Mesendoderm (in vitro differentiated cells): ENCODE measurements around the gene CYSLTR2.
A peak's percentile ranks its signal among the peaks of the same experiment; 100 is the strongest.

Experiments
- DNase-seq: peaks from one replicate; pipeline ENCODE4 v3.0.0; 2013
- H2AK5ac ChIP-seq: 2 replicates; pipeline ENCODE4 v1.6.1; 2013; ENCODE audit warnings: low read length, inconsistent platforms
- H2BK120ac ChIP-seq: 2 replicates; pipeline ENCODE4 v1.6.1; 2013; ENCODE audit warnings: low read depth, mild to moderate bottlenecking, low read length, moderate library complexity, mixed read lengths
- H2BK15ac ChIP-seq: replicated peaks from 2 replicates; pipeline ENCODE4 v1.6.1; 2013; ENCODE audit warnings: low read depth, mild to moderate bottlenecking, moderate library complexity
- H2BK5ac ChIP-seq: 2 replicates; pipeline ENCODE4 v1.6.1; 2013; ENCODE audit warnings: low read length, inconsistent platforms
- H3K18ac ChIP-seq: 2 replicates; pipeline ENCODE4 v1.6.1; 2013; ENCODE audit warnings: mild to moderate bottlenecking, low read length, mixed read lengths
- H3K23ac ChIP-seq: one replicate; pipeline ENCODE4 v1.6.1; 2013; ENCODE audit warnings: low read length
- H3K27ac ChIP-seq: 2 replicates; pipeline ENCODE4 v1.5.1; 2013; ENCODE audit warnings: low read depth, mild to moderate bottlenecking, inconsistent platforms, low read length, moderate library complexity
- H3K27me3 ChIP-seq: 2 replicates; pipeline ENCODE4 v1.6.1; 2013; ENCODE audit warnings: low read length, control low read depth, mild to moderate bottlenecking, inconsistent platforms; ENCODE audit not compliant: insufficient read depth, poor library complexity
- H3K36me3 ChIP-seq: 2 replicates; pipeline ENCODE4 v1.6.1; 2013; ENCODE audit warnings: low read length, inconsistent platforms; ENCODE audit not compliant: control insufficient read depth, insufficient read depth
- H3K4ac ChIP-seq: one replicate; pipeline ENCODE4 v1.6.1; 2013; ENCODE audit warnings: low read depth, mild to moderate bottlenecking, low read length, moderate library complexity
- H3K4me1 ChIP-seq: 2 replicates; pipeline ENCODE4 v1.6.1; 2013; ENCODE audit warnings: low read depth, low read length, inconsistent platforms; ENCODE audit not compliant: control insufficient read depth
- H3K4me2 ChIP-seq: 2 replicates; pipeline ENCODE4 v1.6.1; 2013; ENCODE audit warnings: low read length
- H3K4me3 ChIP-seq: 2 replicates; pipeline ENCODE4 v1.5.1; 2013; ENCODE audit warnings: mild to moderate bottlenecking, low read length
- H3K56ac ChIP-seq: one replicate; pipeline ENCODE4 v1.6.1; 2013; ENCODE audit warnings: low read length
- H3K79me1 ChIP-seq: 2 replicates; pipeline ENCODE4 v1.6.1; 2013; ENCODE audit warnings: low read length, inconsistent platforms
- H3K79me2 ChIP-seq: 2 replicates; pipeline ENCODE4 v1.6.1; 2013; ENCODE audit warnings: mild to moderate bottlenecking, low read length; ENCODE audit not compliant: control insufficient read depth, insufficient read depth
- H3K9ac ChIP-seq: 2 replicates; pipeline ENCODE4 v1.6.1; 2013; ENCODE audit warnings: low read length, inconsistent platforms
- H4K5ac ChIP-seq: one replicate; pipeline ENCODE4 v1.6.1; 2013; ENCODE audit warnings: low read length
- H4K8ac ChIP-seq: one replicate; pipeline ENCODE4 v1.6.1; 2013; ENCODE audit warnings: low read depth, mild to moderate bottlenecking, control low read depth, low read length, moderate library complexity
- WGBS: extraction: QIAGEN DNeasy Blood & Tissue Kit; methylation state at CpG from one replicate; pipeline ENCODE4 v1.1.7; 2013; ENCODE audit warnings: low lambda C conversion rate, missing lambda C conversion rate; ENCODE audit not compliant: insufficient coverage; ENCODE audit errors: extremely low coverage; 5-methylcytosine and 5-hydroxymethylcytosine counted together

The CYSLTR2 gene

DNA sequence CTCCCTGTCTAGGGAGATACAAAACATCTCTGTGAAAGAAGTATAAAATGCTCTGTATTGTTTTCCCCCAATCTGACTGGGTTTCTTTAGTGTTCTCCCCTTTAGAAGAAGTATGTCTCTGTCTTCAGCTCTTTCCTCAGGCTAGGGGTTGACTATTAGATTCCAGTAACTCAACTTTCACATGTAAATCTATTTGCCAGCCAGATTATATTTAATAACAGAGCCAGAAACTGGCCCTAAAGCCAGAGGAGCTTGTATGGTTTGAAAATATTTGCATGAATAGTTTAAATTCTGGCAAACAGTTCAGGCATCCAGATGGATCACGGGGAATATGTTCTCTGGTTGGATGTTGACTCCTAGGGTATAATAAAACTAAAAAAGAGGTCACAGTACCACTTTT, 22.3 kb upstream of the CYSLTR2 start:
- Histone ChIP-seq H3K36me3 (no peaks in the 10 kb centered on the region), H3K27me3 (no peaks in the 10 kb centered on the region), H3K23ac (no peak overlapping the region), H2BK5ac (no peak overlapping the region), H3K27ac (no peak overlapping the region), H2BK15ac (no peak overlapping the region), H4K5ac (no peak overlapping the region), H3K4me3 (no peak overlapping the region), H3K9ac (no peak overlapping the region), H3K18ac (no peak overlapping the region), H3K79me1 (no peaks in the 10 kb centered on the region), H3K4ac (no peak overlapping the region), H2BK120ac (no peak overlapping the region), H3K79me2 (no peaks in the 10 kb centered on the region), H3K4me1 (no peaks in the 10 kb centered on the region), H3K56ac (no peak overlapping the region), H4K8ac (no peak overlapping the region), H3K4me2 (no peak overlapping the region), H2AK5ac (no peak overlapping the region)
- WGBS, result no CpG with 5 or more reads among the region's 1 CpG
- DNase-seq, result no peak

DNA sequence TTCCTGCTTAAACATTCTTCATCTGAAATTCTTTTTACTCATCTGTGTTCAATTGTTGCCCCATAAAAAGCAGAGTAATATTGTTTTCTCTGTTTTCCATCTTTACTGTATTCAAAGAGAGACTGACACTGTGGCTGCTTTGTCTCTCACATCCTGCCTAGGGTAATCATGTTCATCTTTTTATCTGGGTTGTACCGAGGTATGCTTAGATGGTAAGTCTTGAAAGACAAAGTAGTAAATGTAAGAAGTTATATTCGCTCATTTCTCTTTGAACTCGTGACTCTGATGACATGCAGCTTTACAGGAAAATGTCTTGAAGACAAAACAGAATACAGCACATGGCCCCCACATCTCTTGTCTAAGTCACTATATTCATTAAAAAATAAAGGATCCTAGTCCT, 20.0 kb upstream of the CYSLTR2 start:
- H2BK5ac ChIP-seq, result no peak overlapping the region
- no peak overlapping the region for H2BK120ac ChIP-seq
- no peak overlapping the region for H3K23ac ChIP-seq
- DNase-seq, result no peak
- no peaks in the 10 kb centered on the region for H3K36me3 ChIP-seq
- H3K4me1 ChIP-seq, result no peaks in the 10 kb centered on the region
- no peak overlapping the region for H3K18ac ChIP-seq
- no peaks in the 10 kb centered on the region for H3K79me2 ChIP-seq
- no peak overlapping the region for H2AK5ac ChIP-seq
- H3K9ac ChIP-seq, result no peak overlapping the region
- H3K4me2 ChIP-seq, result no peak overlapping the region
- no peaks in the 10 kb centered on the region for H3K27me3 ChIP-seq
- H3K56ac ChIP-seq, result no peak overlapping the region
- H3K27ac ChIP-seq, result no peak overlapping the region
- no peak overlapping the region for H4K5ac ChIP-seq
- H4K8ac ChIP-seq, result no peak overlapping the region
- no peak overlapping the region for H2BK15ac ChIP-seq
- WGBS, result no CpG with 5 or more reads among the region's 3 CpGs
- H3K79me1 ChIP-seq, result no peaks in the 10 kb centered on the region
- H3K4me3 ChIP-seq, result no peak overlapping the region
- no peak overlapping the region for H3K4ac ChIP-seq

DNA sequence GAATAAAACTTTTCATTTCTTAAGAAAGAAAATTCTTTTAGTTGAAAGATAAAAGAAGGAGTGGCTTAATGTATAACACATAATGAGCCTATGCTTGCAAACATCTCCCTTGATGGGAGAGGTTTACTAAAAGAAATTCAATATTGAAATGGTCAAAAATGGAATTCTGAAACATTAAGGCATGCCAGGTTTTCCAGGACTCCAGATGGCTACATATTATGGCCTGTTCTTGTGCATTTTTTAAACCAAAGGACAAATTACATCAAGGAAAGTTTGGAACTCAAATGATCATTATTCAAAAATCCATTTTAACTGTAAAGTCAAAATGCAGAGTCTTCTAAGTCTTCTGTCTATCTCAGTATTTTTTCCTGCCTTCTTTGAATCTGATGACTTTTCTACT, 19.1 kb upstream of the CYSLTR2 start:
- Histone ChIP-seq H4K5ac (no peak overlapping the region), H3K23ac (no peak overlapping the region), H2BK5ac (no peak overlapping the region), H3K4me3 (no peak overlapping the region), H3K56ac (no peak overlapping the region), H3K36me3 (no peaks in the 10 kb centered on the region), H3K9ac (no peak overlapping the region), H2AK5ac (no peak overlapping the region), H3K27me3 (no peaks in the 10 kb centered on the region), H3K27ac (no peak overlapping the region), H3K79me1 (no peaks in the 10 kb centered on the region), H3K79me2 (no peaks in the 10 kb centered on the region), H3K18ac (no peak overlapping the region), H3K4me1 (no peaks in the 10 kb centered on the region), H4K8ac (no peak overlapping the region), H3K4ac (no peak overlapping the region), H2BK120ac (no peak overlapping the region), H3K4me2 (no peak overlapping the region), H2BK15ac (no peak overlapping the region)
- no peak for DNase-seq

DNA sequence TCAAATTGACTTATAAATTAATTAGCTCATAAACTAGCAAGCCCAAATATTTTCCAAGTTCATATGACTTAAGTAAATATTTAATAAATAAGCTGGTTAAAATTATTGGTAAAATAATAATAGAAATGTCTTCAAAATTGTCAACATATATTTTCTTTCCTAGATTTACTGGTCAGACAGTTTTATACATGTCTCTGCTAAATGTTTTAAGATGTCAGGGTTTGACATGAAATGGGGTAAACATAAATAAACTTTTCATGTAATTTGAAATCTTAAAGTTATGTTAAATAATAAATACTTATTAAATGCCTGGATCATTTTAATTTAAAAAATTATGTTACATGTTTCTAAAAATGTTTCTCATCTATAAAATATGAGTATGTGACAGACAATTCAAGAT, 18.3 kb upstream of the CYSLTR2 start:
- Histone ChIP-seq H2BK15ac (no peak overlapping the region), H3K79me2 (no peaks in the 10 kb centered on the region), H3K18ac (no peak overlapping the region), H3K56ac (no peak overlapping the region), H2BK120ac (no peak overlapping the region), H3K27me3 (no peaks in the 10 kb centered on the region), H4K5ac (no peak overlapping the region), H3K79me1 (no peaks in the 10 kb centered on the region), H3K4me1 (peaks cover 3% of the 10 kb centered on the region), H2BK5ac (no peak overlapping the region), H2AK5ac (no peak overlapping the region), H3K36me3 (no peaks in the 10 kb centered on the region), H3K9ac (no peak overlapping the region), H3K23ac (no peak overlapping the region), H4K8ac (no peak overlapping the region), H3K4me2 (no peak overlapping the region), H3K4ac (no peak overlapping the region), H3K27ac (no peak overlapping the region), H3K4me3 (no peak overlapping the region)
- DNase-seq, result no peak

- Histone ChIP-seq H3K79me2 (no peaks in the 10 kb centered on the region), H3K27me3 (no peaks in the 10 kb centered on the region), H3K56ac (peak overlapping the region; percentile 30), H2BK15ac (no peak overlapping the region), H3K4ac (no peak overlapping the region), H4K8ac (no peak overlapping the region), H4K5ac (no peak overlapping the region), H3K4me3 (no peak overlapping the region), H2BK5ac (peak overlapping the region; percentile 9), H3K4me1 (peaks cover 11% of the 10 kb centered on the region), H3K18ac (no peak overlapping the region), H2AK5ac (no peak overlapping the region), H3K27ac (no peak overlapping the region), H3K23ac (no peak overlapping the region), H3K79me1 (no peaks in the 10 kb centered on the region), H2BK120ac (no peak overlapping the region), H3K9ac (no peak overlapping the region), H3K4me2 (no peak overlapping the region), H3K36me3 (no peaks in the 10 kb centered on the region)
- DNase-seq, result no peak
Measured at GRCh38 chr13:48636550-48636949, 17.2 kb upstream of the CYSLTR2 start.

DNA sequence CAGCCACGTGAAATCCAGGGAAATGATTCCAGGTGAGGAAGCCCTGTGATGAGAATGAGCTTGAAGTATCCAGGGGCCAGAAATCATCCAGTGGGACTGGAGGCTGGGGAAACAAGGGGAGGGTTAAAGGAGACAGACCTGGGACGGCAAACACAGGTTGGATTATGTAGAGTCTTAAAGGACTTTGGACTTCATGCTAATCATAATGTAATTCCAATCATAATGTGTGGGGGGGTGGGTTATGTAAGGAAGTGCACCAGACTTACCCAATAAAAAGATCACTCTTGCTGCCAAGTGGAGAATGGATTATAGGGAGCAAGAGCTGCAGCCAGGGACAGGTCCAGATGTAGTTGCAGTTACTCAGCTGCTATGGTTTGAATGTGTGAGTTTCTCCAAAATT, 16.1 kb upstream of the CYSLTR2 start:
- Histone ChIP-seq H3K23ac (no peak overlapping the region), H2BK120ac (no peak overlapping the region), H3K4me2 (no peak overlapping the region), H3K56ac (no peak overlapping the region), H3K36me3 (no peaks in the 10 kb centered on the region), H2AK5ac (no peak overlapping the region), H3K18ac (no peak overlapping the region), H3K79me1 (no peaks in the 10 kb centered on the region), H4K8ac (no peak overlapping the region), H3K4me1 (peaks cover 16% of the 10 kb centered on the region), H3K4me3 (no peak overlapping the region), H3K4ac (no peak overlapping the region), H3K9ac (no peak overlapping the region), H2BK15ac (no peak overlapping the region), H3K27me3 (no peaks in the 10 kb centered on the region), H4K5ac (no peak overlapping the region), H2BK5ac (no peak overlapping the region), H3K79me2 (no peaks in the 10 kb centered on the region), H3K27ac (no peak overlapping the region)
- WGBS, result no CpG with 5 or more reads among the region's 2 CpGs
- no peak for DNase-seq
